Omental fat pad (tissue), 4 donors: ENCODE results near the gene MYMX. TPM values are rescaled to one million over a fixed set of nuclear protein-coding genes. Genes with fewer than 3 reads are reported as not detected.
"Not testable (repeated sequence)": the region's sequence is repeated elsewhere in the genome, so short reads cannot be mapped to it uniquely, and the experiment has no call there.

ENCODE experiments used
- ATAC-seq: fragments of 150-250 bp; one replicate; pipeline ENCODE4 v1.9.1; 2016; ENCODE audit warnings: mild to moderate bottlenecking, moderate library complexity; ENCODE audit not compliant: low FRiP score
- DNase-seq: peaks from one replicate; pipeline ENCODE4 v3.0.0-alpha.2; 2019; ENCODE audit warnings: low spot score
- CTCF ChIP-seq, 3 donors: fragments of 450-650 bp; IDR thresholded peaks; one replicate each; pipeline ENCODE4 v1.5.1; 2016 to 2017; ENCODE audit warnings: antibody characterized with exemption in 3 of 3, mild to moderate bottlenecking in 3 of 3, moderate library complexity in 2 of 3
- total RNA-seq, 4 donors: library from RNA; depleted of rRNA; stranded (reverse); fragments of >200 nt; gene quantifications; one replicate each; pipeline ENCODE4 v1.1.0, GENCODE V29; 2016

Gene MYMX
- total RNA-seq, 4 donors from 2014 or later: 1.9 to 15.8 (median 2.4) TPM; not detected in 1

DNA sequence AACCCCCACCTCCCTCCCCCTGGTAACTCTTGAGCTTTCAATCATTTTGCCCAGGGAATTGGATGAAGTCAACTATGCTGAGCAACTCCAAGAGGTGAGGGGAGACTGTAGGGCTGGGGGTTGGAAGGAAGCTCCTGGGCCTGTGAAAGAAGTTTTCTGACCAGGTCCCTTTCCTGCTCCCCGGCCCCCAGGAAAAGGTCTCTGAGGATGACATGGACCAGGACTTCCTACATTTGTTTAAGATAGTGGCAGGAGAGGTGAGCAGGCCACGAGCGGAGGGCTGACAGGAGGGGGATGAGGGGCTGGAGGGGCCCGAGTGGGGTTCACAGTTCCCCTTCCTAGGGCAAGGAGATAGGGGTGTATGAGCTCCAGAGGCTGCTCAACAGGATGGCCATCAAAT, 36.3 kb upstream of the MYMX start:
- ATAC-seq (no peak), DNase-seq (no peak)
- no peak for TF ChIP-seq CTCF (IDR thresholded peaks at IDR 0.05)

- no peak for ATAC-seq
- DNase-seq: no peak
- TF ChIP-seq CTCF (IDR thresholded peaks at IDR 0.05): no peak
Observed at GRCh38 chr6:44180886-44181285, 35.8 kb upstream of the MYMX start.

DNA sequence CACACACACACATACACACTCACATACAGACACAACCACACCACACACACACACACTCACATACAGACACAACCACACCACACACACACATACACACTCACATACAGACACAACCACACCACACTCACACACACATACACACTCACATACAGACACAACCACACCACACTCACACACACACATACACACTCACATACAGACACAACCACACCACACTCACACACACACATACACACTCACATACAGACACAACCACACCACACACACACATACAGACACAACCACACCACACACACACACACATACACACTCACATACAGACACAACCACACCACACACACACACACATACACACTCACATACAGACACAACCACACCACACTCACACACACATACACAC, 34.9 kb upstream of the MYMX start:
- not testable (repeated sequence) for ATAC-seq, DNase-seq

- no peak for DNase-seq
- TF ChIP-seq CTCF (IDR thresholded peaks at IDR 0.05): no peak
- no peak for ATAC-seq
Observed at GRCh38 chr6:44182911-44183390, 33.8 kb upstream of the MYMX start.

DNA sequence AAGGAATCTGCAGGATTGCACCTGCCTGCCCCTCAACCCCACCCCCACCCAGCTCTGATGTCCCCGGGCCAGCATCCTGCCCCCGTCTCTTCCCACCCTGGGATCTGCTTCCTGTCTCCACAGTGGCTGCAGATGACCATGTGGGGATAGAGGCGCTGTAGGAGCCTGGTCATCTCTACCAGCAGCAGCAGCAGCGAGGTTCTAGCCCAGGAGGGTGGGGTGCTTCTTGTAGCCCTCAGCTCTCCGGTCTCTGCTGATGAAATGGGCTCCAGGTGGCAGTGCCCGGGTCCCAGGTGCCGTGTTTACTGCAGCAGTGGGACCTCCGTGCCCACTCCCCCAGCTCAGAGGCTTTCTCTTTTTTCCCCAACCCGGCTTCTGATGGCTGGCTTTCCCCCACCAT, 32.9 kb upstream of the MYMX start:
- DNase-seq (no peak), ATAC-seq (no peak)
- no peak for TF ChIP-seq CTCF (IDR thresholded peaks at IDR 0.05)

GRCh38 chr6:44185356-44185755, 31.4 kb upstream of the MYMX start:
- ATAC-seq: not testable (repeated sequence)

DNA sequence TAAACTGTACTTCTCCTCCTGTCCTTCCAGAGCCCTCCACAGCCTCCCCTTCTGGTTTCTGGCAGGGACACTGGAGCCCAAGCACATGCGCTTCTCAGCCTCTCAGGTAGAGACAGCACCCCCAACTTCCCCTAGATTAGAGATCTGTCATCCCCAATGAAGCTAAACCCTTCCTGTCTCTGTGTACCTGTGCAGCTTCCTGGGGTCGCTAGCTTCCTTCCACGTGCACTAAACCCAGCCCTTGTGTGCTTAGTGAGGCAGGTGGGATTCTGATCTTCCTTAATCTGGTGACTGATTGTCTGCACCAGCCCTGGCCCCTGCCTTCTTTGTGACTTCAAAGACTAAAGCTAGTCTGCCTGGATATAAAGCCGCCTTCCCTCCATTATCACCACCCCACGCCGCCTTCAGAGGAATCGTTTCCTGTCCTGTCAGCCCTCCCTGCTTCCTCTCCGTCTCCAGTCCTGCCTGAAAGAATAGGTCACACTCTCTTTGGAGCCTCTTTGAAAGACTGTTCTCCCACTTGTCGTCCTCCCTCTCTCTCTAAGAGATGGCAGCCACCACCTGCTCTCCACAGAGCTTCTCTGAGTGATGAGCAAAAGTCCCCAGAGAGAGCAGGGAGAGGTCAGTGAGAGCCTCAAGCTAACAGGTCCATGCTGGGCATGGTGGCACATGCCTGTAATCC, 30.6 kb upstream of the MYMX start:
- DNase-seq (no peak), ATAC-seq (no peak)
- no peak for TF ChIP-seq CTCF (IDR thresholded peaks at IDR 0.05)

More at GRCh38 chr6:44185356-44185755, 31.4 kb upstream of the MYMX start:
- DNase-seq: not testable (repeated sequence)

DNA sequence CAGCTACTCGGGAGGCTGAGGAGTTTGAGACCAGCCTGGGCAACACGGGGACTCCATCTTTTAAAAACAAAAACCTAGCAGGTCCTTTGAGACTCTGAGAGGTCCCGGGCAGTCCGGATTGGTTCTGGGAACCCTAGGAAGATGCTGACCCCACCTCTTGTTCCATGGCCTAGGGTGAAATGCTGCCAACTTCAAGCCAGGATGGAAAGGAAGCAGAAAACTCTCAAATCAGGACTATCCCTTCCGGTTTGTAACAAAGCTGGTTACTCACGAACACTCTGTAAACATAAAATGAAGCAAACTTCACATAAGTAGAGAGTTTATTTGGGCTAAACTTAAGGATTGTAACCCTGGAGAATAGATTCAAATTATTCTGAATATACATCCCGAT, 30.1 kb upstream of the MYMX start:
- ATAC-seq (no peak), DNase-seq (no peak)
- TF ChIP-seq CTCF (IDR thresholded peaks at IDR 0.05): no peak
